GM12878 (cell line): ENCODE data around the gene CAV1. TPM values are rescaled to one million over a fixed set of nuclear protein-coding genes. Genes with fewer than 3 reads are reported as not detected.

Source experiments
- BMI1 ChIP-seq: fragments of 450-650 bp; IDR thresholded peaks from 2 replicates; pipeline ENCODE4 v1.6.1; 2016; ENCODE audit warnings: mild to moderate bottlenecking, moderate library complexity, borderline replicate concordance
- CHD4 ChIP-seq: fragments of 200-600 bp; sonication (generic); IDR thresholded peaks from 2 replicates; pipeline ENCODE4 v1.6.1; 2016; ENCODE audit warnings: mild to moderate bottlenecking
- ETV6 ChIP-seq, 2 experiments: fragments of 450-650 bp in 1 of 2; IDR thresholded peaks in 1 of 2; conservative IDR thresholded peaks in 1 of 2; 2 replicates each; pipeline ENCODE4 v1.6.1; 2014; ENCODE audit warnings: antibody characterized with exemption in 1 of 2, borderline replicate concordance in 1 of 2, low read depth in 1 of 2, mild to moderate bottlenecking in 1 of 2, moderate library complexity in 1 of 2
- EZH2 ChIP-seq: IDR thresholded peaks from 2 replicates; pipeline ENCODE4 v1.6.1; 2012; ENCODE audit warnings: low read depth, mild to moderate bottlenecking, control low read depth, inconsistent platforms, low read length, borderline replicate concordance; ENCODE audit not compliant: control insufficient read depth
- GABPA ChIP-seq: IDR thresholded peaks from 2 replicates; pipeline ENCODE4 v1.6.1; 2014; ENCODE audit warnings: antibody characterized with exemption, low read depth, mild to moderate bottlenecking, inconsistent platforms
- LARP7 ChIP-seq: fragments of 450-650 bp; IDR thresholded peaks from 2 replicates; pipeline ENCODE4 v1.6.1; 2017; ENCODE audit warnings: mild to moderate bottlenecking
- POLR2A ChIP-seq: IDR thresholded peaks from 2 replicates; pipeline ENCODE4 v1.6.1; 2011; ENCODE audit warnings: low read depth, mild to moderate bottlenecking, low read length
- POU2F2 ChIP-seq: IDR thresholded peaks from 3 replicates; pipeline ENCODE4 v1.6.1; 2011; ENCODE audit warnings: low read depth, mild to moderate bottlenecking, low read length, borderline replicate concordance
- RAD21 ChIP-seq: IDR thresholded peaks from 2 replicates; pipeline ENCODE4 v1.6.1; 2011; ENCODE audit warnings: mild to moderate bottlenecking, low read depth, low read length, moderate library complexity; ENCODE audit not compliant: insufficient read depth
- REST ChIP-seq: IDR thresholded peaks from 2 replicates; pipeline ENCODE4 v1.6.1; 2012; ENCODE audit warnings: mild to moderate bottlenecking, low read depth, low read length
- SMAD1 ChIP-seq: fragments of 450-650 bp; IDR thresholded peaks from 2 replicates; pipeline ENCODE4 v1.6.1; 2018; ENCODE audit warnings: mild to moderate bottlenecking, low read depth; ENCODE audit not compliant: partially characterized antibody
- STAT1 ChIP-seq: fragments of 450-650 bp; conservative IDR thresholded peaks from 2 replicates; pipeline ENCODE4 v1.6.1; 2014; ENCODE audit warnings: antibody characterized with exemption, mild to moderate bottlenecking
- TBL1XR1 ChIP-seq: IDR thresholded peaks from 2 replicates; pipeline ENCODE4 v1.6.1; 2012; ENCODE audit warnings: low read depth, low read length, improper control_type of control experiment
- WRNIP1 ChIP-seq: IDR thresholded peaks from 2 replicates; pipeline ENCODE4 v1.6.1; 2011; ENCODE audit warnings: low read depth, low read length, improper control_type of control experiment, borderline replicate concordance
- ZNF622 ChIP-seq: fragments of 450-650 bp; IDR thresholded peaks from 2 replicates; pipeline ENCODE4 v1.6.1; 2017; ENCODE audit warnings: mild to moderate bottlenecking, inconsistent platforms
- polyA plus RNA-seq, 11 experiments: library from polyadenylated mRNA; depleted of rRNA in 4 of 11; unstranded in 6 of 11; stranded (reverse) in 5 of 11; fragments of >200 nt; fragmentation: Nextera tagmentation in 4 of 11; fragmentation: Illumina TruSeq in 1 of 11; extraction: Ambion mirVana in 4 of 11; extraction: Trizol in 1 of 11; gene quantifications; 1 replicate in 1 of 11; 2 replicates in 10 of 11; pipeline versions ENCODE4 v1.2.1 to v1.2.3, GENCODE V29; 2011 to 2016; ENCODE audit warnings: inconsistent platforms in 2 of 11, missing spikeins in 2 of 11, low read depth in 1 of 11
- total RNA-seq, 4 experiments: library from RNA; depleted of rRNA in 3 of 4; stranded (reverse); fragments of >200 nt in 3 of 4; fragmentation: Illumina TruSeq in 1 of 4; extraction: Trizol in 1 of 4; gene quantifications; 2 replicates each; pipeline versions ENCODE4 v1.2.1 to v1.2.3, GENCODE V29; 2013 to 2021
- TF ChIP-seq, protein P1 (sequence below): IDR thresholded peaks from 2 replicates; pipeline ENCODE4 v1.6.1; 2012; ENCODE audit warnings: low read depth, low read length, improper control_type of control experiment
- TF ChIP-seq, protein P2 (sequence below): fragments of 450-650 bp; formaldehyde crosslinking; IDR thresholded peaks from 2 replicates; pipeline ENCODE4 v1.4.0; 2022; ENCODE audit warnings: mild to moderate bottlenecking, moderate library complexity
- TF ChIP-seq, protein P3 (sequence below): fragments of 450-650 bp; IDR thresholded peaks from 2 replicates; pipeline ENCODE4 v1.6.1; 2017; ENCODE audit warnings: mild to moderate bottlenecking, moderate library complexity

The CAV1 gene
- total and polyA plus RNA-seq, 10 of the 15 experiments (the other 5 are each of a cell fraction or from before 2014, with no cell fraction given), result 0.45 to 26.5 (median 2.0) TPM

- TF ChIP-seq, protein P1, sequence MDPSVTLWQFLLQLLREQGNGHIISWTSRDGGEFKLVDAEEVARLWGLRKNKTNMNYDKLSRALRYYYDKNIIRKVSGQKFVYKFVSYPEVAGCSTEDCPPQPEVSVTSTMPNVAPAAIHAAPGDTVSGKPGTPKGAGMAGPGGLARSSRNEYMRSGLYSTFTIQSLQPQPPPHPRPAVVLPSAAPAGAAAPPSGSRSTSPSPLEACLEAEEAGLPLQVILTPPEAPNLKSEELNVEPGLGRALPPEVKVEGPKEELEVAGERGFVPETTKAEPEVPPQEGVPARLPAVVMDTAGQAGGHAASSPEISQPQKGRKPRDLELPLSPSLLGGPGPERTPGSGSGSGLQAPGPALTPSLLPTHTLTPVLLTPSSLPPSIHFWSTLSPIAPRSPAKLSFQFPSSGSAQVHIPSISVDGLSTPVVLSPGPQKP, result no peak
- TF ChIP-seq WRNIP1, result no peak
- TF ChIP-seq SMAD1, result no peak
- TF ChIP-seq ETV6 (conservative IDR thresholded peaks at IDR 0.05 in 1 of 2, IDR thresholded peaks at IDR 0.05 in 1 of 2; ENCODE audit: borderline replicate concordance in 1 of 2, low read depth in 1 of 2), result no peak
- TF ChIP-seq STAT1, result no peak
- TF ChIP-seq GABPA, result no peak
- TF ChIP-seq POU2F2, result peak; percentile 12; the same call in 1 of the 3 replicates
- TF ChIP-seq RAD21, result no peak
- no peak for TF ChIP-seq REST
- TF ChIP-seq, protein P2, sequence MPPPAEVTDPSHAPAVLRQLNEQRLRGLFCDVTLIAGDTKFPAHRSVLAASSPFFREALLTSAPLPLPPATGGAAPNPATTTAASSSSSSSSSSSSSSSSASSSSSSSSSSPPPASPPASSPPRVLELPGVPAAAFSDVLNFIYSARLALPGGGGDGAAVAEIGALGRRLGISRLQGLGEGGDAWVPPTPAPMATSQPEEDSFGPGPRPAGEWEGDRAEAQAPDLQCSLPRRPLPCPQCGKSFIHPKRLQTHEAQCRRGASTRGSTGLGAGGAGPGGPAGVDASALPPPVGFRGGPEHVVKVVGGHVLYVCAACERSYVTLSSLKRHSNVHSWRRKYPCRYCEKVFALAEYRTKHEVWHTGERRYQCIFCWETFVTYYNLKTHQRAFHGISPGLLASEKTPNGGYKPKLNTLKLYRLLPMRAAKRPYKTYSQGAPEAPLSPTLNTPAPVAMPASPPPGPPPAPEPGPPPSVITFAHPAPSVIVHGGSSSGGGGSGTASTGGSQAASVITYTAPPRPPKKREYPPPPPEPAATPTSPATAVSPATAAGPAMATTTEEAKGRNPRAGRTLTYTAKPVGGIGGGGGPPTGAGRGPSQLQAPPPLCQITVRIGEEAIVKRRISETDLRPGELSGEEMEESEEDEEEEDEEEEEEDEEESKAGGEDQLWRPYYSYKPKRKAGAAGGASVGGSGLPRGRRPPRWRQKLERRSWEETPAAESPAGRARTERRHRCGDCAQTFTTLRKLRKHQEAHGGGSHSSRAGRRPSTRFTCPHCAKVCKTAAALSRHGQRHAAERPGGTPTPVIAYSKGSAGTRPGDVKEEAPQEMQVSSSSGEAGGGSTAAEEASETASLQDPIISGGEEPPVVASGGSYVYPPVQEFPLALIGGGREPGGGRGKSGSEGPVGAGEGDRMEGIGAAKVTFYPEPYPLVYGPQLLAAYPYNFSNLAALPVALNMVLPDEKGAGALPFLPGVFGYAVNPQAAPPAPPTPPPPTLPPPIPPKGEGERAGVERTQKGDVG (CRISPR knock-in tag), result no peak
- TF ChIP-seq LARP7, result no peak
- TF ChIP-seq TBL1XR1, result no peak
- TF ChIP-seq ZNF622, result no peak
- TF ChIP-seq POLR2A, result no peak
- TF ChIP-seq, protein P3, sequence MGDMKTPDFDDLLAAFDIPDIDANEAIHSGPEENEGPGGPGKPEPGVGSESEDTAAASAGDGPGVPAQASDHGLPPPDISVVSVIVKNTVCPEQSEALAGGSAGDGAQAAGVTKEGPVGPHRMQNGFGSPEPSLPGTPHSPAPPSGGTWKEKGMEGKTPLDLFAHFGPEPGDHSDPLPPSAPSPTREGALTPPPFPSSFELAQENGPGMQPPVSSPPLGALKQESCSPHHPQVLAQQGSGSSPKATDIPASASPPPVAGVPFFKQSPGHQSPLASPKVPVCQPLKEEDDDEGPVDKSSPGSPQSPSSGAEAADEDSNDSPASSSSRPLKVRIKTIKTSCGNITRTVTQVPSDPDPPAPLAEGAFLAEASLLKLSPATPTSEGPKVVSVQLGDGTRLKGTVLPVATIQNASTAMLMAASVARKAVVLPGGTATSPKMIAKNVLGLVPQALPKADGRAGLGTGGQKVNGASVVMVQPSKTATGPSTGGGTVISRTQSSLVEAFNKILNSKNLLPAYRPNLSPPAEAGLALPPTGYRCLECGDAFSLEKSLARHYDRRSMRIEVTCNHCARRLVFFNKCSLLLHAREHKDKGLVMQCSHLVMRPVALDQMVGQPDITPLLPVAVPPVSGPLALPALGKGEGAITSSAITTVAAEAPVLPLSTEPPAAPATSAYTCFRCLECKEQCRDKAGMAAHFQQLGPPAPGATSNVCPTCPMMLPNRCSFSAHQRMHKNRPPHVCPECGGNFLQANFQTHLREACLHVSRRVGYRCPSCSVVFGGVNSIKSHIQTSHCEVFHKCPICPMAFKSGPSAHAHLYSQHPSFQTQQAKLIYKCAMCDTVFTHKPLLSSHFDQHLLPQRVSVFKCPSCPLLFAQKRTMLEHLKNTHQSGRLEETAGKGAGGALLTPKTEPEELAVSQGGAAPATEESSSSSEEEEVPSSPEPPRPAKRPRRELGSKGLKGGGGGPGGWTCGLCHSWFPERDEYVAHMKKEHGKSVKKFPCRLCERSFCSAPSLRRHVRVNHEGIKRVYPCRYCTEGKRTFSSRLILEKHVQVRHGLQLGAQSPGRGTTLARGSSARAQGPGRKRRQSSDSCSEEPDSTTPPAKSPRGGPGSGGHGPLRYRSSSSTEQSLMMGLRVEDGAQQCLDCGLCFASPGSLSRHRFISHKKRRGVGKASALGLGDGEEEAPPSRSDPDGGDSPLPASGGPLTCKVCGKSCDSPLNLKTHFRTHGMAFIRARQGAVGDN, result no peak
- TF ChIP-seq BMI1, result peak; percentile 33; the same call in 1 of the 2 replicates
- TF ChIP-seq CHD4, result no peak
- no peak for TF ChIP-seq EZH2
These were observed 52.6 kb downstream of the CAV1 start (continued) for GRCh38 chr7:116577320-116577871.
